OCI-LY7 (cell line): ENCODE results near the gene MYO9A.

ENCODE experiments used
- EZH2phosphoT487 ChIP-seq: fragments of 200-600 bp; sonication (generic); IDR thresholded peaks from 2 replicates; pipeline ENCODE4 v1.6.1; 2018; ENCODE audit warnings: low read depth, borderline replicate concordance, mild to moderate bottlenecking, mixed run types, antibody characterized with exemption, low read length, moderate library complexity, mixed read lengths
- TF ChIP-seq, protein P1 (sequence below): fragments of 200-600 bp; sonication (generic); conservative IDR thresholded peaks from 2 replicates; pipeline ENCODE4 v1.5.1; 2014; ENCODE audit warnings: mild to moderate bottlenecking, antibody characterized with exemption, low read length, moderate library complexity, mixed read lengths

DNA sequence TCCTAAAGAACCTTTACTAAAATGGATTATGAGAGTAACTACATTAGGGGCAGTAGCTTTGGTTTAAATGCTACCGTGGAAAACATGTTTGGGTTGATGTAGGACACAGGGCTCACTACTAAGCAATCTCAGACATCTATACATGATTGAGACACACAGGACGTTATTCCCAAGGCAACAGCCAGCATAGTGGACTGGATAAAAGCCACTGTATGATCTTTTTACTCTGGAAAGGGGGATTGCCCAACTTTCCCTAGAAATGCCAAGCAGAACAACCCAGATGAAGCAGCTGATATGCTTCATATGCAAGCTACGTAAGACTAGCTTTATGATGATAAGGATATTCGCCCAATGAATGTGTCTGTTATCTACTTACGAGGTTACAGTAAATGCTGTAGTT, 144.6 kb downstream of the MYO9A start:
- TF ChIP-seq, protein P1, sequence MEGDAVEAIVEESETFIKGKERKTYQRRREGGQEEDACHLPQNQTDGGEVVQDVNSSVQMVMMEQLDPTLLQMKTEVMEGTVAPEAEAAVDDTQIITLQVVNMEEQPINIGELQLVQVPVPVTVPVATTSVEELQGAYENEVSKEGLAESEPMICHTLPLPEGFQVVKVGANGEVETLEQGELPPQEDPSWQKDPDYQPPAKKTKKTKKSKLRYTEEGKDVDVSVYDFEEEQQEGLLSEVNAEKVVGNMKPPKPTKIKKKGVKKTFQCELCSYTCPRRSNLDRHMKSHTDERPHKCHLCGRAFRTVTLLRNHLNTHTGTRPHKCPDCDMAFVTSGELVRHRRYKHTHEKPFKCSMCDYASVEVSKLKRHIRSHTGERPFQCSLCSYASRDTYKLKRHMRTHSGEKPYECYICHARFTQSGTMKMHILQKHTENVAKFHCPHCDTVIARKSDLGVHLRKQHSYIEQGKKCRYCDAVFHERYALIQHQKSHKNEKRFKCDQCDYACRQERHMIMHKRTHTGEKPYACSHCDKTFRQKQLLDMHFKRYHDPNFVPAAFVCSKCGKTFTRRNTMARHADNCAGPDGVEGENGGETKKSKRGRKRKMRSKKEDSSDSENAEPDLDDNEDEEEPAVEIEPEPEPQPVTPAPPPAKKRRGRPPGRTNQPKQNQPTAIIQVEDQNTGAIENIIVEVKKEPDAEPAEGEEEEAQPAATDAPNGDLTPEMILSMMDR = no peak
- TF ChIP-seq EZH2phosphoT487 = no peak
